HCT116 (cell line): ENCODE results near the gene SBF2.
"Not testable (repeated sequence)": the region's sequence is repeated elsewhere in the genome, so short reads cannot be mapped to it uniquely, and the experiment has no call there.

Source experiments
- CEBPB ChIP-seq: IDR thresholded peaks from 2 replicates; pipeline ENCODE4 v1.6.1; 2012; ENCODE audit warnings: low read depth
- TF ChIP-seq, protein P1 (sequence below), 3 experiments: fragments of 200-600 bp in 1 of 3; sonication (generic) in 1 of 3; IDR thresholded peaks in 2 of 3; conservative IDR thresholded peaks in 1 of 3; 2 replicates each; pipeline ENCODE4 v1.5.1; 2012 to 2017; ENCODE audit warnings: low read depth in 2 of 3, low read length in 2 of 3, antibody characterized with exemption in 1 of 3, borderline replicate concordance in 1 of 3, control low read depth in 1 of 3, mild to moderate bottlenecking in 1 of 3, mixed read lengths in 1 of 3, mixed run types in 1 of 3, moderate library complexity in 1 of 3; ENCODE audit not compliant: insufficient read depth in 1 of 3

DNA sequence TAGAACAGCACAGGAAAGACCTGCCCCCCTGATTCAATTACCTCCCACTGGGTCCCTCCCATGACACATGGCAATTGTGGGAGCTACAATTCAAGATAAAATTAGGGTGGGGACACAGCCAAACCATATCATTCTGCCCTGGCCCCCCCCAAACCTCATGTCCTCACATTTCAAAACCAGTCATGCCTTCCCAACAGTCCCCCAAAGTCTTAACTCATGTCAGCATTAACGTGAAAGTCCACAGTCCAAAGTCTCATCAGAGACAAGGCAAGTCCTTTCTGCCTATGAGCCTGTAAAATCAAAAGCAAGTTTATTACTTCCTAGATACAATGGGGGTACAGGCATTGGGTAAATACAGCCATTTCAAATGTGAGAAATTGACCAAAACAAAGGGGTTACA is 159.8 kb downstream of the SBF2 start:
- not testable (repeated sequence) for TF ChIP-seq CEBPB
- TF ChIP-seq, protein P1, sequence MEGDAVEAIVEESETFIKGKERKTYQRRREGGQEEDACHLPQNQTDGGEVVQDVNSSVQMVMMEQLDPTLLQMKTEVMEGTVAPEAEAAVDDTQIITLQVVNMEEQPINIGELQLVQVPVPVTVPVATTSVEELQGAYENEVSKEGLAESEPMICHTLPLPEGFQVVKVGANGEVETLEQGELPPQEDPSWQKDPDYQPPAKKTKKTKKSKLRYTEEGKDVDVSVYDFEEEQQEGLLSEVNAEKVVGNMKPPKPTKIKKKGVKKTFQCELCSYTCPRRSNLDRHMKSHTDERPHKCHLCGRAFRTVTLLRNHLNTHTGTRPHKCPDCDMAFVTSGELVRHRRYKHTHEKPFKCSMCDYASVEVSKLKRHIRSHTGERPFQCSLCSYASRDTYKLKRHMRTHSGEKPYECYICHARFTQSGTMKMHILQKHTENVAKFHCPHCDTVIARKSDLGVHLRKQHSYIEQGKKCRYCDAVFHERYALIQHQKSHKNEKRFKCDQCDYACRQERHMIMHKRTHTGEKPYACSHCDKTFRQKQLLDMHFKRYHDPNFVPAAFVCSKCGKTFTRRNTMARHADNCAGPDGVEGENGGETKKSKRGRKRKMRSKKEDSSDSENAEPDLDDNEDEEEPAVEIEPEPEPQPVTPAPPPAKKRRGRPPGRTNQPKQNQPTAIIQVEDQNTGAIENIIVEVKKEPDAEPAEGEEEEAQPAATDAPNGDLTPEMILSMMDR (IDR thresholded peaks at IDR 0.05 in 2 of 3, conservative IDR thresholded peaks at IDR 0.05 in 1 of 3; ENCODE audit: borderline replicate concordance in 1 of 3, insufficient read depth in 1 of 3, low read depth in 2 of 3, low read length in 2 of 3), result not testable (repeated sequence)
